Measurements from ENCODE around the gene ZNRF3.

Gene ZNRF3

GRCh38 chr22:28893810-28894209 is 10.4 kb downstream of the ZNRF3 start:
- H3K9ac ChIP-seq (ENCODE audit: low read length), result no peak overlapping the region
- H4K20me1 ChIP-seq (ENCODE audit: insufficient read depth, low read length), result peaks cover 43% of the 10 kb centered on the region
- no peaks in the 10 kb centered on the region for H3K36me3 ChIP-seq (replicated peaks; ENCODE audit: low read depth, low read length)
- no peak overlapping the region for H2AFZ ChIP-seq (ENCODE audit: low read depth, low read length)
- peaks cover 88% of the 10 kb centered on the region for H3K79me2 ChIP-seq (ENCODE audit: low read length)
- no peaks in the 10 kb centered on the region for H3K9me3 ChIP-seq (ENCODE audit: insufficient read depth, low read length)
- no peak overlapping the region for H3K27ac ChIP-seq (ENCODE audit: low read length)
- no peak for TF ChIP-seq EZH2phosphoT487 (IDR thresholded peaks at IDR 0.05; ENCODE audit: low read depth)
- H3K27me3 ChIP-seq (ENCODE audit: low read depth, low read length), result no peaks in the 10 kb centered on the region
- H3K4me2 ChIP-seq (ENCODE audit: low read length), result no peak overlapping the region
- peaks cover 2% of the 10 kb centered on the region for H3K4me1 ChIP-seq (ENCODE audit: low read length)
- H3K4me3 ChIP-seq (ENCODE audit: low read length), result no peak overlapping the region

DNA sequence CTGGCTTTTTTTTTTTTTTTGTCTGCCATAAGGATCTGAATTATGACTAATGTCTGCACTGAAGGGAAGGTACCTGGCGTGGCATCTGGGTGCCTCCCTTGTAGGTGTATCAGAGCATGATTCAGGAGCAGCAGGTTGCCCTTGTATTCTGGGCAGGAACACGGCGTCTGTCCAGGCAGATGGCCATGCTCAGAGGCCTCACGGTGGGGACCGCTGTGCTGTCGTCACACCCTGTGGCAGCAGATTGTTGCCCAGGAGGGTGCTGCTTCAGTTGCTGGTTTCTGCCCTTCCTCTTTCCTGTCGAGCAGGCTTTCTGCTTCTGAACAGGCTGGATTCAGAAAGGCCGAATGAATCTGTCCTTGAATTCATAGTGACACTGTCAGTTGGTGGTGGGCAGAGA is 11.0 kb downstream of the ZNRF3 start:
- Histone ChIP-seq H4K20me1 (ENCODE audit: insufficient read depth, low read length) (peaks cover 44% of the 10 kb centered on the region), H3K4me2 (ENCODE audit: low read length) (no peak overlapping the region), H2AFZ (ENCODE audit: low read depth, low read length) (no peak overlapping the region), H3K36me3 (replicated peaks; ENCODE audit: low read depth, low read length) (no peaks in the 10 kb centered on the region), H3K4me1 (ENCODE audit: low read length) (peaks cover 7% of the 10 kb centered on the region), H3K9ac (ENCODE audit: low read length) (no peak overlapping the region), H3K4me3 (ENCODE audit: low read length) (no peak overlapping the region), H3K27ac (ENCODE audit: low read length) (no peak overlapping the region), H3K79me2 (ENCODE audit: low read length) (peaks cover 88% of the 10 kb centered on the region), H3K9me3 (ENCODE audit: insufficient read depth, low read length) (no peaks in the 10 kb centered on the region), H3K27me3 (ENCODE audit: low read depth, low read length) (no peaks in the 10 kb centered on the region)
- TF ChIP-seq EZH2phosphoT487 (IDR thresholded peaks at IDR 0.05; ENCODE audit: low read depth), result no peak
- no peak for TF ChIP-seq CTCF (IDR thresholded peaks at IDR 0.05; ENCODE audit: low read depth, low read length)

DNA sequence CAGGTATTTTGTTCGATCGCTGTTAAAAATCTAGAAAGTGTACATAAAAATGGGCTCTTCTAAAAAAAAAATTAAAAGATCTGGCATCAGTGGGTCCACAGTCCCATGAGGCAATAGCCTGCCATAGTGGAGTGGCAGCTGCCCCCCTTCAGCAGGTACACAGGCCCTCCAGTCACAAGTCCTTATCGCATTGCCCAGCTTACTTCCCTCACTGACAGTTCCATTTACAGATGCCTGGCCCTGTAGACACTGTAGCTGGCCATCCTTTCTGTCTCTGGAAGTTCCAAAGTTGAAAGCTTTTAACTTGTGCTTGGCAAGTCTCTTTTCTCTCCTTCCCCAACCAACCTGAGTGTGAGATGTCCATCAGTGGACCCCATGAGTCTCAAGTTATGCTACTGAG is 11.4 kb downstream of the ZNRF3 start:
- Histone ChIP-seq H2AFZ (ENCODE audit: low read depth, low read length) (no peak overlapping the region), H4K20me1 (ENCODE audit: insufficient read depth, low read length) (peaks cover 41% of the 10 kb centered on the region), H3K4me2 (ENCODE audit: low read length) (no peak overlapping the region), H3K27ac (ENCODE audit: low read length) (no peak overlapping the region), H3K79me2 (ENCODE audit: low read length) (peaks cover 88% of the 10 kb centered on the region), H3K9ac (ENCODE audit: low read length) (no peak overlapping the region), H3K9me3 (ENCODE audit: insufficient read depth, low read length) (no peaks in the 10 kb centered on the region), H3K4me3 (ENCODE audit: low read length) (no peak overlapping the region), H3K4me1 (ENCODE audit: low read length) (peaks cover 8% of the 10 kb centered on the region), H3K27me3 (ENCODE audit: low read depth, low read length) (no peaks in the 10 kb centered on the region), H3K36me3 (replicated peaks; ENCODE audit: low read depth, low read length) (no peaks in the 10 kb centered on the region)
- TF ChIP-seq CTCF (IDR thresholded peaks at IDR 0.05; ENCODE audit: low read depth, low read length), result no peak
- no peak for TF ChIP-seq EZH2phosphoT487 (IDR thresholded peaks at IDR 0.05; ENCODE audit: low read depth)

DNA sequence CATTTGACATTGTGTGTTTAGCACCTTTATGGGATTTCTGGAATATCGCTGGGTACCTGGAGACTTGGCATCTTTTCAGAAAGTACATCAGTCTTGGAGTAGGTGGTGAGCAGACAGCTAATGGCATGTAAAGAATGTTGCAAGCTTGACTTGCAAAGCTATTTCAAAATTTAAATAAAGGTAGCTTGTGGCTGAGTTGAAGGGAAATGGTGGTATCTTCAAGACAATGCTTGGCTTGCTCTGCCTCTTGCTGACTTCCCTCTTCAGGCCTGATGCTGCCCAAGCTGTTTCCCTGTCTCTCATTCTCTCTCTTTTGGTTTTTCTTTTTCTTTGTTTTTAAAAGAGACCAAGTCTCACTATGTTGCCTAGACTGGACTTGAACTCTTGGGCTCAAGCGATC is 13.2 kb downstream of the ZNRF3 start:
- no peak overlapping the region for H2AFZ ChIP-seq (ENCODE audit: low read depth, low read length)
- H3K36me3 ChIP-seq (replicated peaks; ENCODE audit: low read depth, low read length), result no peaks in the 10 kb centered on the region
- H3K27ac ChIP-seq (ENCODE audit: low read length), result no peak overlapping the region
- H3K4me3 ChIP-seq (ENCODE audit: low read length), result no peak overlapping the region
- no peaks in the 10 kb centered on the region for H3K27me3 ChIP-seq (ENCODE audit: low read depth, low read length)
- H3K4me2 ChIP-seq (ENCODE audit: low read length), result no peak overlapping the region
- peaks cover 8% of the 10 kb centered on the region for H3K4me1 ChIP-seq (ENCODE audit: low read length)
- no peak overlapping the region for H3K9ac ChIP-seq (ENCODE audit: low read length)
- peaks cover 89% of the 10 kb centered on the region for H3K79me2 ChIP-seq (ENCODE audit: low read length)
- peaks cover 44% of the 10 kb centered on the region for H4K20me1 ChIP-seq (ENCODE audit: insufficient read depth, low read length)
- no peaks in the 10 kb centered on the region for H3K9me3 ChIP-seq (ENCODE audit: insufficient read depth, low read length)
- TF ChIP-seq EZH2phosphoT487 (IDR thresholded peaks at IDR 0.05; ENCODE audit: low read depth) (no peak), CTCF (IDR thresholded peaks at IDR 0.05; ENCODE audit: low read depth, low read length) (no peak)

- H3K4me3 ChIP-seq (ENCODE audit: low read length), result no peak overlapping the region
- peaks cover 91% of the 10 kb centered on the region for H3K79me2 ChIP-seq (ENCODE audit: low read length)
- H4K20me1 ChIP-seq (ENCODE audit: insufficient read depth, low read length), result peaks cover 47% of the 10 kb centered on the region
- TF ChIP-seq EZH2phosphoT487 (IDR thresholded peaks at IDR 0.05; ENCODE audit: low read depth), result no peak
- no peak for TF ChIP-seq CTCF (IDR thresholded peaks at IDR 0.05; ENCODE audit: low read depth, low read length)
- peaks cover 8% of the 10 kb centered on the region for H3K4me1 ChIP-seq (ENCODE audit: low read length)
- no peaks in the 10 kb centered on the region for H3K9me3 ChIP-seq (ENCODE audit: insufficient read depth, low read length)
- H3K36me3 ChIP-seq (replicated peaks; ENCODE audit: low read depth, low read length), result no peaks in the 10 kb centered on the region
- H2AFZ ChIP-seq (ENCODE audit: low read depth, low read length), result no peak overlapping the region
- H3K27me3 ChIP-seq (ENCODE audit: low read depth, low read length), result no peaks in the 10 kb centered on the region
- no peak overlapping the region for H3K9ac ChIP-seq (ENCODE audit: low read length)
- H3K27ac ChIP-seq (ENCODE audit: low read length), result no peak overlapping the region
- H3K4me2 ChIP-seq (ENCODE audit: low read length), result no peak overlapping the region
Observed at GRCh38 chr22:28898233-28898629, 14.9 kb downstream of the ZNRF3 start.
